ENCODE measurements around the gene FLVCR2.

Gene FLVCR2

GRCh38 chr14:75578786-75579337, 442 bp downstream of the FLVCR2 start (continued):
- no peak for TF ChIP-seq BCL11B (tag by site-specific recombination; IDR thresholded peaks at IDR 0.05; ENCODE audit: low read depth)
- TF ChIP-seq ZNF10 (tag by site-specific recombination; IDR thresholded peaks at IDR 0.05), result no peak
- TF ChIP-seq ZNF791 (tag by site-specific recombination; IDR thresholded peaks at IDR 0.05), result no peak
- TF ChIP-seq ZNF350 (tag by site-specific recombination; IDR thresholded peaks at IDR 0.05), result no peak

GRCh38 chr14:75579338-75579864, 981 bp downstream of the FLVCR2 start:
- Histone ChIP-seq H3K36me3 (ENCODE audit: control insufficient read depth in 2 of 2, insufficient read depth in 1 of 2, low read length in 2 of 2) (no peaks in the 10 kb centered on the region), H3K4me1 (ENCODE audit: control insufficient read depth, insufficient read depth, low read length) (peaks cover 4% of the 10 kb centered on the region; the same call in 1 of the 2 replicates), H3K27ac (ENCODE audit: extremely low read depth, low read depth, low read length) (no peak overlapping the region), H3K9me3 (ENCODE audit: control insufficient read depth, insufficient read depth, low read depth, low read length) (no peaks in the 10 kb centered on the region), H3K4me3 (ENCODE audit: low read depth, low read length) (no peak overlapping the region)
- POLR2A ChIA-PET, result no interaction called here
- TF ChIP-seq ZBTB1 (tag by site-specific recombination; IDR thresholded peaks at IDR 0.05) (no peak), ZBTB17 (tag by site-specific recombination; IDR thresholded peaks at IDR 0.05) (no peak), ZSCAN5A (tag by site-specific recombination; IDR thresholded peaks at IDR 0.05) (no peak), ZNF266 (tag by site-specific recombination; IDR thresholded peaks at IDR 0.05; ENCODE audit: low read depth) (no peak), ZNF792 (tag by site-specific recombination; IDR thresholded peaks at IDR 0.05) (no peak), ZXDB (tag by site-specific recombination; IDR thresholded peaks at IDR 0.05) (no peak), KLF1 (tag by site-specific recombination; IDR thresholded peaks at IDR 0.05) (peak; percentile 61)
- CTCF ChIA-PET, result interaction anchor here (0.6 to 9.1 kb wide), 5 partner anchors 10 to 75 kb away, joined by 3 to 266 read pairs (median 4); partner anchors contain the start of genes ERG28 and TTLL5

- H3K36me3 ChIP-seq (ENCODE audit: control insufficient read depth in 2 of 2, insufficient read depth in 1 of 2, low read length in 2 of 2), result no peaks in the 10 kb centered on the region
- TF ChIP-seq ZFP41 (tag by site-specific recombination; IDR thresholded peaks at IDR 0.05; ENCODE audit: borderline replicate concordance) (no peak), SP3 (tag by site-specific recombination; IDR thresholded peaks at IDR 0.05) (no peak), ZSCAN4 (tag by site-specific recombination; IDR thresholded peaks at IDR 0.05) (no peak), ZSCAN18 (tag by site-specific recombination; IDR thresholded peaks at IDR 0.05) (no peak), ZNF670 (tag by site-specific recombination; IDR thresholded peaks at IDR 0.05; ENCODE audit: low read depth) (no peak), KLF10 (tag by site-specific recombination; IDR thresholded peaks at IDR 0.05) (no peak)
- peaks cover 4% of the 10 kb centered on the region; the same call in 1 of the 2 replicates for H3K4me1 ChIP-seq (ENCODE audit: control insufficient read depth, insufficient read depth, low read length)
- POLR2A ChIA-PET, result no interaction called here
- CTCF ChIA-PET, result interaction anchor here (0.6 to 9.1 kb wide), 3 partner anchors 12 to 75 kb away, joined by 3 to 266 read pairs (median 4); partner anchors contain the start of genes ERG28 and TTLL5
- H3K4me3 ChIP-seq (ENCODE audit: low read depth, low read length), result no peak overlapping the region
- no peak overlapping the region for H3K27ac ChIP-seq (ENCODE audit: extremely low read depth, low read depth, low read length)
- no peaks in the 10 kb centered on the region for H3K9me3 ChIP-seq (ENCODE audit: control insufficient read depth, insufficient read depth, low read depth, low read length)
Observed at GRCh38 chr14:75579882-75580281, 1.5 kb downstream of the FLVCR2 start.

Data from HEK293 (cell line).